H1 (cell line): ENCODE measurements around the gene CAMTA1. TPM values are rescaled to one million over a fixed set of nuclear protein-coding genes. Genes with fewer than 3 reads are reported as not detected.

Source experiments
- BCL11A ChIP-seq, 2 experiments: IDR thresholded peaks; one replicate each; pipeline ENCODE4 v1.6.1; 2011; ENCODE audit warnings: low read depth in 2 of 2, low read length in 2 of 2, mild to moderate bottlenecking in 2 of 2
- CHD7 ChIP-seq: fragments of 300-600 bp; sonication (generic); IDR thresholded peaks from 2 replicates; pipeline ENCODE4 v1.7.1; 2012; ENCODE audit warnings: low read length, moderate library complexity, mild to moderate bottlenecking, inconsistent platforms; ENCODE audit not compliant: insufficient replicate concordance
- CTCF ChIP-seq, 3 experiments: IDR thresholded peaks; 1 replicate in 2 of 3; 2 replicates in 1 of 3; pipeline versions ENCODE4 v1.5.1 to v1.6.1; 2011; ENCODE audit warnings: low read length in 3 of 3, mild to moderate bottlenecking in 3 of 3, inconsistent platforms in 2 of 3, low read depth in 1 of 3, moderate library complexity in 1 of 3; ENCODE audit not compliant: insufficient read depth in 1 of 3; ENCODE audit errors: control extremely low read depth in 1 of 3
- NANOG ChIP-seq: IDR thresholded peaks from 2 replicates; pipeline ENCODE4 v1.6.1; 2011; ENCODE audit warnings: low read length, low read depth, mild to moderate bottlenecking, inconsistent platforms; ENCODE audit not compliant: insufficient read depth, poor library complexity, severe bottlenecking
- RNF2 ChIP-seq: fragments of 200-900, 300-1000 bp; sonication (generic); IDR thresholded peaks from 2 replicates; pipeline ENCODE4 v1.7.1; 2016; ENCODE audit warnings: borderline replicate concordance, low read depth, mild to moderate bottlenecking, antibody characterized with exemption, low read length; ENCODE audit not compliant: poor library complexity, severe bottlenecking; ENCODE audit errors: missing control alignments
- polyA plus RNA-seq, 7 experiments: library from polyadenylated mRNA; depleted of rRNA in 3 of 7; stranded (reverse) in 5 of 7; unstranded in 2 of 7; fragments of >200 nt in 5 of 7; fragments of 200-250 nt in 2 of 7; gene quantifications; 1 replicate in 5 of 7; 2 replicates in 1 of 7; 4 replicates in 1 of 7; pipeline versions ENCODE4 v1.2.1 to v1.2.3, GENCODE V29; 2011 to 2013; ENCODE audit warnings: missing spikeins in 2 of 7, mixed read lengths in 2 of 7
- total RNA-seq: library from RNA; stranded (reverse); fragmentation: NEBNext Ultra II Directional; extraction: Animal tissue kit (Norgen Biotek cat#: 25700); gene quantifications from 2 replicates; pipeline ENCODE4 v1.2.1, GENCODE V29; 2021

CAMTA1 gene
- total and polyA plus RNA-seq, 2 of the 8 experiments (the other 6 are each of a cell fraction or from before 2014, with no cell fraction given), result 65.0 to 119 TPM

- TF ChIP-seq CTCF (IDR thresholded peaks at IDR 0.05; ENCODE audit: control extremely low read depth in 1 of 3, insufficient read depth in 1 of 3, low read depth in 1 of 3, low read length in 3 of 3) (no peak), BCL11A (IDR thresholded peaks at IDR 0.05; ENCODE audit: low read depth in 2 of 2, low read length in 2 of 2) (no peak), RNF2 (no peak), CHD7 (no peak), NANOG (no peak)
Observed at GRCh38 chr1:6963912-6964307, 178.7 kb downstream of the CAMTA1 start (continued).
